ENCODE results near the gene FBLL1.
"Not testable (repeated sequence)": the region's sequence is repeated elsewhere in the genome, so short reads cannot be mapped to it uniquely, and the experiment has no call there.

Gene FBLL1
- total RNA-seq, result 0.12 to 0.22 reads per million in 2 experiments

- DNase-seq (ENCODE audit: low read depth), result no peak
These were observed at the start of gene FBLL1 for GRCh38 chr5:168528521-168529373. Gene FBLL1 (plus strand): TSS chr5:168529305. CDS start chr5:168529505, 200 bp downstream.

- DNase-seq (ENCODE audit: low read depth), result no peak
These were observed 48.5 kb upstream of the FBLL1 start for GRCh38 chr5:168480601-168481000.

GRCh38 chr5:168481330-168481788 is 47.7 kb upstream of the FBLL1 start:
- no peak for DNase-seq (ENCODE audit: low read depth)

- no peak for DNase-seq (ENCODE audit: low read depth)
These were observed 46.7 kb upstream of the FBLL1 start for GRCh38 chr5:168482361-168482760.

- peak; percentile 81 for DNase-seq (ENCODE audit: low read depth)
These were observed 42.8 kb upstream of the FBLL1 start, which contains the start of gene RARS1 for GRCh38 chr5:168486136-168486879. Gene RARS1 (plus strand): TSS chr5:168486471. CDS start chr5:168486499, 28 bp downstream.

- DNase-seq (ENCODE audit: low read depth), result no peak
These were observed 40.0 kb upstream of the FBLL1 start for GRCh38 chr5:168489059-168489458.

- no peak for DNase-seq (ENCODE audit: low read depth)
These were observed 35.0 kb upstream of the FBLL1 start for GRCh38 chr5:168494057-168494555.

- DNase-seq (ENCODE audit: low read depth), result no peak
These were observed 26.4 kb upstream of the FBLL1 start for GRCh38 chr5:168502563-168503237.

- no peak for DNase-seq (ENCODE audit: low read depth)
These were observed 15.2 kb upstream of the FBLL1 start for GRCh38 chr5:168513861-168514428.

- no peak for DNase-seq (ENCODE audit: low read depth)
These were observed 3.2 kb upstream of the FBLL1 start for GRCh38 chr5:168525856-168526255.

GRCh38 chr5:168527756-168528295 is 1.3 kb upstream of the FBLL1 start:
- DNase-seq (ENCODE audit: low read depth), result no peak

GRCh38 chr5:168529374-168530234 is 499 bp downstream of the FBLL1 start:
- no peak for DNase-seq (ENCODE audit: low read depth)

GRCh38 chr5:168530621-168531150 is 1.6 kb downstream of the FBLL1 start:
- DNase-seq (ENCODE audit: low read depth), result no peak

GRCh38 chr5:168531191-168531590 is 2.1 kb downstream of the FBLL1 start:
- no peak for DNase-seq (ENCODE audit: low read depth)

GRCh38 chr5:168531987-168532864 is 3.1 kb downstream of the FBLL1 start:
- no peak for DNase-seq (ENCODE audit: low read depth)

- not testable (repeated sequence) for DNase-seq (ENCODE audit: low read depth)
These were observed 5.2 kb downstream of the FBLL1 start for GRCh38 chr5:168534351-168534750.

GRCh38 chr5:168537176-168537575 is 8.1 kb downstream of the FBLL1 start:
- DNase-seq (ENCODE audit: low read depth), result no peak

GRCh38 chr5:168549554-168549953 is 20.4 kb downstream of the FBLL1 start:
- no peak for DNase-seq (ENCODE audit: low read depth)

GRCh38 chr5:168550656-168551055 is 21.6 kb downstream of the FBLL1 start:
- no peak for DNase-seq (ENCODE audit: low read depth)

Data from T follicular helper cell (primary cell).